ENCODE measurements around the gene HAS3. TPM values are rescaled to one million over a fixed set of nuclear protein-coding genes. Genes with fewer than 3 reads are reported as not detected.
A peak's percentile ranks its signal among the peaks of the same experiment; 100 is the strongest.

Gene HAS3
- polyA plus RNA-seq, 1 of the 3 experiments (the other 2 are of a cell fraction), result 38.7 TPM

DNA sequence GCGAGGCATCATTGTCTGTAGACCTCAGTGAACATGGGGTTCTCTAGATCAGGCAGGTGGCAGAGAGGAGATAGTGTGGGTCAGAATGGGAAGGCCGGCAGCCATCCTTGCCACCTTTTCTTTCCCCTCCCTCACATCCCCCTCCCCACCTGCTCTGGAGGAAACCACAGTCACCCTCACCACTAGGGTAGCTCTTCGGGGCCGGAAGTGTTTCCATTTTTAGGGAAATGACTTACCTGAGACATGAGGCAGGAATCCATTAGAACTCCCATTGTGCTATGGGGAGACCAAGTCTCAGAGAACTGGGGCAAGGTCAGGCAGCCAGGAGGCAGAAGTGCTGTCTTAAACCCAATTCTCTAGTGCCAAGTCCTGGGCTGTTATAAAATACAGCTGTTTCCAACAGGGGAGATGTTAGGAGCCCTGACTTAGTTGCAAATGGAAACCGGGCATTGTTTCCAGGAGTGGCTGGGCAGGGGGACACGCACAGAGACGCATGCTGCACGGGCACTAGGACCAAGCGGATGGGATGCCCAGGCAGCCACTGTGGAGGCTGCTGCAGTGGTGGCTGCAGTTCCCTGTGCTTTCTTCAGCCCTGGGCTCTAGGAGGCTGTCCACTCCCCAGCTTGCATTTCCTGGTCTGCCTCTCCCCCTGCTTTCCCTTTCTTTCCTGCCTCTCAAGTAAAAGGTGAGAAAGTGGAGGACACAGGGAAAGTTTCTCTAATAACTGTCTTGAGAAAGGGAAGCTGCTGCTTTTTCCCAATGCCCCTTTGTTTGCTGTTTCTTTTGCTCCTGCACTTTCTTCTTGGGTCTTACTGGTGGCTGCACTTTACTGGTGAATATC, 2.8 kb downstream of the HAS3 start:
- no peak overlapping the region for H3K9ac ChIP-seq
- ChIA-PET POLR2A (interaction anchor here (0.8 kb wide), 1 partner anchor 24 kb away, joined by 3 read pairs; the partner anchor contains the start of genes CHTF8 and UTP4), CTCF (interaction anchor here (0.8 to 7.1 kb wide), 7 partner anchors 11 to 579 kb away, joined by 3 to 62 read pairs (median 4); no protein-coding TSS in a partner anchor)
- peak overlapping the region; percentile 97; the same call in 1 of the 2 replicates for H3K4me2 ChIP-seq
- H4K20me1 ChIP-seq (ENCODE audit: insufficient read depth), result 0 out of 2 replicates have a peak, but pooled peaks cover 8% of the 10 kb centered on the region
- no peaks in the 10 kb centered on the region for H3F3A ChIP-seq (replicated peaks; ENCODE audit: insufficient read depth)
- TF ChIP-seq GATA2 (CRISPR knock-in tag; IDR thresholded peaks at IDR 0.05) (no peak), YY1 (IDR thresholded peaks at IDR 0.05; ENCODE audit: low read depth) (no peak), RCOR1 (IDR thresholded peaks at IDR 0.05; ENCODE audit: low read length) (no peak), CHD2 (IDR thresholded peaks at IDR 0.05; ENCODE audit: low read length, partially characterized antibody) (no peak), TCF12 (IDR thresholded peaks at IDR 0.05) (no peak), NRF1 (IDR thresholded peaks at IDR 0.05; ENCODE audit: low read depth, low read length) (no peak), FOSL2 (IDR thresholded peaks at IDR 0.05; ENCODE audit: borderline replicate concordance, low read depth) (no peak), NFIC (IDR thresholded peaks at IDR 0.05; ENCODE audit: borderline replicate concordance) (no peak)
- TF ChIP-seq, protein P1, sequence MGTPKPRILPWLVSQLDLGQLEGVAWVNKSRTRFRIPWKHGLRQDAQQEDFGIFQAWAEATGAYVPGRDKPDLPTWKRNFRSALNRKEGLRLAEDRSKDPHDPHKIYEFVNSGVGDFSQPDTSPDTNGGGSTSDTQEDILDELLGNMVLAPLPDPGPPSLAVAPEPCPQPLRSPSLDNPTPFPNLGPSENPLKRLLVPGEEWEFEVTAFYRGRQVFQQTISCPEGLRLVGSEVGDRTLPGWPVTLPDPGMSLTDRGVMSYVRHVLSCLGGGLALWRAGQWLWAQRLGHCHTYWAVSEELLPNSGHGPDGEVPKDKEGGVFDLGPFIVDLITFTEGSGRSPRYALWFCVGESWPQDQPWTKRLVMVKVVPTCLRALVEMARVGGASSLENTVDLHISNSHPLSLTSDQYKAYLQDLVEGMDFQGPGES (IDR thresholded peaks at IDR 0.05; ENCODE audit: low read depth, low read length), result no peak
- TF ChIP-seq, protein P2, sequence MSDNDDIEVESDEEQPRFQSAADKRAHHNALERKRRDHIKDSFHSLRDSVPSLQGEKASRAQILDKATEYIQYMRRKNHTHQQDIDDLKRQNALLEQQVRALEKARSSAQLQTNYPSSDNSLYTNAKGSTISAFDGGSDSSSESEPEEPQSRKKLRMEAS (IDR thresholded peaks at IDR 0.05; ENCODE audit: low read depth), result no peak
- TF ChIP-seq, protein P3, sequence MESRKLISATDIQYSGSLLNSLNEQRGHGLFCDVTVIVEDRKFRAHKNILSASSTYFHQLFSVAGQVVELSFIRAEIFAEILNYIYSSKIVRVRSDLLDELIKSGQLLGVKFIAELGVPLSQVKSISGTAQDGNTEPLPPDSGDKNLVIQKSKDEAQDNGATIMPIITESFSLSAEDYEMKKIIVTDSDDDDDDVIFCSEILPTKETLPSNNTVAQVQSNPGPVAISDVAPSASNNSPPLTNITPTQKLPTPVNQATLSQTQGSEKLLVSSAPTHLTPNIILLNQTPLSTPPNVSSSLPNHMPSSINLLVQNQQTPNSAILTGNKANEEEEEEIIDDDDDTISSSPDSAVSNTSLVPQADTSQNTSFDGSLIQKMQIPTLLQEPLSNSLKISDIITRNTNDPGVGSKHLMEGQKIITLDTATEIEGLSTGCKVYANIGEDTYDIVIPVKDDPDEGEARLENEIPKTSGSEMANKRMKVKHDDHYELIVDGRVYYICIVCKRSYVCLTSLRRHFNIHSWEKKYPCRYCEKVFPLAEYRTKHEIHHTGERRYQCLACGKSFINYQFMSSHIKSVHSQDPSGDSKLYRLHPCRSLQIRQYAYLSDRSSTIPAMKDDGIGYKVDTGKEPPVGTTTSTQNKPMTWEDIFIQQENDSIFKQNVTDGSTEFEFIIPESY (IDR thresholded peaks at IDR 0.05; ENCODE audit: borderline replicate concordance, low read depth), result no peak
- no peaks in the 10 kb centered on the region for H3K9me2 ChIP-seq
- H3K27me3 ChIP-seq (ENCODE audit: insufficient read depth), result no peaks in the 10 kb centered on the region
- DNase-seq, result peak; percentile 45
- H3K4me1 ChIP-seq (ENCODE audit: control insufficient read depth in 1 of 2, insufficient read depth in 2 of 2, low read depth in 1 of 2, low read length in 1 of 2), result peaks cover 5 to 11% of the 10 kb centered on the region in 2 experiments; a peak in 1 of 4 replicates
- peaks cover 4 to 16% of the 10 kb centered on the region in 2 experiments for H3K36me3 ChIP-seq (replicated peaks in 1 of 2; ENCODE audit: control insufficient read depth in 1 of 2, insufficient read depth in 2 of 2, low read length in 1 of 2)
- H3K27ac ChIP-seq (ENCODE audit: low read depth in 2 of 2, low read length in 1 of 2), result no peak overlapping the region
- no peaks in the 10 kb centered on the region for H3K9me3 ChIP-seq
- peak overlapping the region; percentile 16 to 67; a peak in 2 of 4 replicates for H3K4me3 ChIP-seq (ENCODE audit: low read depth in 2 of 2, low read length in 1 of 2)
- H2AFZ ChIP-seq (ENCODE audit: low read depth), result no peak overlapping the region
- H3K79me2 ChIP-seq (ENCODE audit: insufficient read depth), result no peaks in the 10 kb centered on the region
- 93% methylated on average over 8 of the region's 9 CpGs for WGBS (ENCODE audit: low lambda C conversion rate)

GRCh38 chr16:69108905-69109252, 3.4 kb downstream of the HAS3 start:
- Histone ChIP-seq H3K27me3 (ENCODE audit: insufficient read depth) (no peaks in the 10 kb centered on the region), H2AFZ (ENCODE audit: low read depth) (no peak overlapping the region), H4K20me1 (ENCODE audit: insufficient read depth) (0 out of 2 replicates have a peak, but pooled peaks cover 8% of the 10 kb centered on the region), H3K9me3 (no peaks in the 10 kb centered on the region), H3K9me2 (no peaks in the 10 kb centered on the region), H3F3A (replicated peaks; ENCODE audit: insufficient read depth) (no peaks in the 10 kb centered on the region), H3K4me2 (no peak overlapping the region), H3K4me1 (ENCODE audit: control insufficient read depth in 1 of 2, insufficient read depth in 2 of 2, low read depth in 1 of 2, low read length in 1 of 2) (peaks cover 5 to 11% of the 10 kb centered on the region in 2 experiments; a peak in 1 of 4 replicates), H3K4me3 (ENCODE audit: low read depth in 2 of 2, low read length in 1 of 2) (peak overlapping the region in 1 of 2 experiments; percentile 67; a peak in 1 of 4 replicates), H3K79me2 (ENCODE audit: insufficient read depth) (no peaks in the 10 kb centered on the region), H3K27ac (ENCODE audit: low read depth in 2 of 2, low read length in 1 of 2) (no peak overlapping the region), H3K36me3 (replicated peaks in 1 of 2; ENCODE audit: control insufficient read depth in 1 of 2, insufficient read depth in 2 of 2, low read length in 1 of 2) (peaks cover 4 to 22% of the 10 kb centered on the region in 2 experiments), H3K9ac (no peak overlapping the region)
- WGBS (ENCODE audit: low lambda C conversion rate), result 97% methylated on average over 3 of the region's 4 CpGs
- POLR2A ChIA-PET, result no interaction called here
- no peak for DNase-seq
- CTCF ChIA-PET, result interaction anchor here (1.0 to 7.1 kb wide), 5 partner anchors 15 to 580 kb away, joined by 3 to 62 read pairs (median 4); no protein-coding TSS in a partner anchor
- TF ChIP-seq NFIC (IDR thresholded peaks at IDR 0.05; ENCODE audit: borderline replicate concordance) (no peak), MXI1 (IDR thresholded peaks at IDR 0.05; ENCODE audit: low read depth, low read length) (no peak), FOXM1 (IDR thresholded peaks at IDR 0.05; ENCODE audit: low read depth) (no peak), GATA2 (CRISPR knock-in tag; IDR thresholded peaks at IDR 0.05) (no peak), POLR2AphosphoS5 (IDR thresholded peaks at IDR 0.05; ENCODE audit: low read depth, low read length) (no peak)
- TF ChIP-seq, protein P3 (IDR thresholded peaks at IDR 0.05; ENCODE audit: borderline replicate concordance, low read depth), result no peak
- TF ChIP-seq, protein P1 (IDR thresholded peaks at IDR 0.05; ENCODE audit: low read depth, low read length), result no peak
